ENCODE results near the gene PTPRD. TPM values are rescaled to one million over a fixed set of nuclear protein-coding genes. Genes with fewer than 3 reads are reported as not detected.

Gene PTPRD
- total RNA-seq, 2 donors from 2014 or later, result 97.4 to 101 TPM

DNA sequence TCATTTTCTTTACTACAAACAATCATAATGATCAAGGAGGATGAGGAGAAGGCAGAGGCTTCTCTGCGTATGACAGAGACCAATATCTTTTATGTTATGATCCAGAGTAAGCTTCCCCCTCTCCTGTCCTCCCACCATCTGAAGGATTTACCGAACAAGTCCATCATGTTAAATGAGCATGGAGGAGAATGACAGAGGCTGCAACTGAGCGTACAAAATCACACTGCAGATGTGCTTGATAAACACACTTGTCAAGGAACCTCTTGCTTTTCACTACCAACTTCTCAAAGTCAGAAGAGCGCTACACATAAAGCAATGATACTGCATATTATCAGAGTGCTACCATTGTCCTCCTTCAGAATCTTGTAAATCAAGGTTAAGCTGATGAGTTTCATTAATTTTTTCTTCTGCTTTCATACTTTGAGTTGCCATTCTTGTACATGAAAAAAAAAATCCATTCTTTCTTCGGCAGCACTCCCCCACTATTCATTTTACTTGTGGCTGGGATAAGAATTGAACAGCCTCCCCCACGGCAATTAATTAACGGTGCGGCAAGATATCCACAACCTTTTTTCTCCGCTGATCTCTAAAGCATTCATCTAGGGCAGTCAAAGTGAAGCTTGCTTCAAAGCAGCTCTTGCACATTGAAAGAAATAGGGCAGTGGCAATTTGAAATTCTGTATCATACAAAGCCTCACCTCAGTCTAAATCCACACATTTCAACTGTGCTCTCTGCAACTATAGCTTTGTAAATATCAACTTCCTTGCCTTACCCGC, 2139.4 kb downstream of the PTPRD start:
- H3K27me3 ChIP-seq (ENCODE audit: control insufficient read depth, insufficient read depth, low read length, poor library complexity, severe bottlenecking), result no peaks in the 10 kb centered on the region
- H3K4me3 ChIP-seq (ENCODE audit: low read length), result no peak overlapping the region
- no peaks in the 10 kb centered on the region for H3K4me1 Mint-ChIP-seq
- H3K27me3 Mint-ChIP-seq (ENCODE audit: insufficient read depth), result no peaks in the 10 kb centered on the region
- H3K9ac ChIP-seq (ENCODE audit: extremely low read depth, low read length, poor library complexity, severe bottlenecking), result no peak overlapping the region
- no peak overlapping the region for H3K4me3 Mint-ChIP-seq
- 95 to 98% methylated on average over 8 to 10 of the region's 10 CpGs for WGBS, 2 experiments (ENCODE audit: insufficient coverage in 1 of 2, insufficient read length in 1 of 2)
- H3K27ac Mint-ChIP-seq, result no peak overlapping the region
- no peaks in the 10 kb centered on the region for H3K9me3 Mint-ChIP-seq
- DNase-seq, result no peak
- TF ChIP-seq, protein P1, sequence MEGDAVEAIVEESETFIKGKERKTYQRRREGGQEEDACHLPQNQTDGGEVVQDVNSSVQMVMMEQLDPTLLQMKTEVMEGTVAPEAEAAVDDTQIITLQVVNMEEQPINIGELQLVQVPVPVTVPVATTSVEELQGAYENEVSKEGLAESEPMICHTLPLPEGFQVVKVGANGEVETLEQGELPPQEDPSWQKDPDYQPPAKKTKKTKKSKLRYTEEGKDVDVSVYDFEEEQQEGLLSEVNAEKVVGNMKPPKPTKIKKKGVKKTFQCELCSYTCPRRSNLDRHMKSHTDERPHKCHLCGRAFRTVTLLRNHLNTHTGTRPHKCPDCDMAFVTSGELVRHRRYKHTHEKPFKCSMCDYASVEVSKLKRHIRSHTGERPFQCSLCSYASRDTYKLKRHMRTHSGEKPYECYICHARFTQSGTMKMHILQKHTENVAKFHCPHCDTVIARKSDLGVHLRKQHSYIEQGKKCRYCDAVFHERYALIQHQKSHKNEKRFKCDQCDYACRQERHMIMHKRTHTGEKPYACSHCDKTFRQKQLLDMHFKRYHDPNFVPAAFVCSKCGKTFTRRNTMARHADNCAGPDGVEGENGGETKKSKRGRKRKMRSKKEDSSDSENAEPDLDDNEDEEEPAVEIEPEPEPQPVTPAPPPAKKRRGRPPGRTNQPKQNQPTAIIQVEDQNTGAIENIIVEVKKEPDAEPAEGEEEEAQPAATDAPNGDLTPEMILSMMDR (conservative IDR thresholded peaks at IDR 0.05), result no peak
- no peaks in the 10 kb centered on the region for H3K4me1 ChIP-seq (ENCODE audit: control insufficient read depth, insufficient read depth, low read length)
- H3K36me3 ChIP-seq (ENCODE audit: control insufficient read depth, insufficient read depth, low read length), result peaks cover 19% of the 10 kb centered on the region
- peaks cover 15% of the 10 kb centered on the region for H3K9me3 ChIP-seq (ENCODE audit: control insufficient read depth, low read length)
- H3K27ac ChIP-seq (ENCODE audit: low read depth, low read length), result no peak overlapping the region
- H3K36me3 Mint-ChIP-seq (ENCODE audit: low read depth), result peaks cover 6% of the 10 kb centered on the region

DNA sequence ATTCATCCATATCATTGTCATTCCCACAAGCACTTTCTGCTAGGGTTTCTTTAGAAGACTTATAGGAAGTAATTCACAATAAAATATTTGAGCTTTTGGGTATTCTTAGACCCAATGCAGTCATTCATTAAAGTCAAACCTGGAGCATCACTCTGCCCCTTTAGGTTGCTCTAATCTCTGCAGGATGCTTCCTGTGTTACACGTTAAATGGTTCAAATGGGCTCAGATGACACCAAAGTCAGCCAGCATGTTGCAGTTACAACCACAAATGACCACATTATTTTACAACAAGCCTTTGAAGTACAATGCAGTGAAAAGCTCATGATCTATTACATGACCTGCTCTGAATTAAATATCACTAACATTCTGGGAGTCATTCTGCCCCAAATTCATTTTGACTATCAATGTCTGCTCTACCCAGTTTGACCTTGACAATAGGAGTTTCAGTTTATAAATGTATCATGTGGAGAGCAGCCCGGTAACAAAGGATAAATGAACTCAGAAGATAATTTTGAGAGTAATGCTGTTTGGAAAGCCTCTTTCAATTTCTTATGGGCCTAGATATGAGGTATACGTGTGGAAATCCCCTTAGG, 2144.7 kb downstream of the PTPRD start:
- no peak overlapping the region for H3K27ac ChIP-seq (ENCODE audit: low read depth, low read length)
- peaks cover 7% of the 10 kb centered on the region for H3K36me3 ChIP-seq (ENCODE audit: control insufficient read depth, insufficient read depth, low read length)
- Mint-ChIP-seq H3K4me3 (no peak overlapping the region), H3K27me3 (ENCODE audit: insufficient read depth) (no peaks in the 10 kb centered on the region), H3K27ac (no peak overlapping the region), H3K36me3 (ENCODE audit: low read depth) (no peaks in the 10 kb centered on the region), H3K4me1 (no peaks in the 10 kb centered on the region), H3K9me3 (no peaks in the 10 kb centered on the region)
- no peaks in the 10 kb centered on the region for H3K9me3 ChIP-seq (ENCODE audit: control insufficient read depth, low read length)
- DNase-seq, result no peak
- H3K27me3 ChIP-seq (ENCODE audit: control insufficient read depth, insufficient read depth, low read length, poor library complexity, severe bottlenecking), result no peaks in the 10 kb centered on the region
- no peak overlapping the region for H3K9ac ChIP-seq (ENCODE audit: extremely low read depth, low read length, poor library complexity, severe bottlenecking)
- H3K4me1 ChIP-seq (ENCODE audit: control insufficient read depth, insufficient read depth, low read length), result no peaks in the 10 kb centered on the region
- no peak overlapping the region for H3K4me3 ChIP-seq (ENCODE audit: low read length)
- TF ChIP-seq, protein P1 (conservative IDR thresholded peaks at IDR 0.05), result no peak
- WGBS, 2 experiments (ENCODE audit: insufficient coverage in 1 of 2, insufficient read length in 1 of 2), result 80 to 83% methylated on average over 3 of the region's 3 CpGs

DNA sequence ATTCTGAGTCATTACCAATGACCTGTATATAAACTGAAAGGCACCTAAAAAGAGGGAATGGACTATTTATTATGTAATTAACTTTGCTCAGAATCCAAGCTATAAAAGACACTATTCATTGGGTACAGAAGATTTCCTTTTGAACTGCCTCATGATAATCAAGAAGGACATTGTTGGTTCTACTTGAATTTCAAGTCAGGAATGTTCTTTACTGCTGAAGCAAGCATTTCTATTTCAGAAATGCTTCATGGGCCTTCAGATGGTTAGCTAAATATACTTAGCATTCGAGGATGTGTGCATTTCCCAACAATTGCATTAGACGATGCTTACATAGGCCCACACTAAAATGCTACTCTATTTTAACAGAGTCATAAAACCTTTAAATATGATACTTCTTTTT, 2155.0 kb downstream of the PTPRD start:
- no peak overlapping the region for H3K4me3 Mint-ChIP-seq
- DNase-seq, result no peak
- no peaks in the 10 kb centered on the region for H3K27me3 Mint-ChIP-seq (ENCODE audit: insufficient read depth)
- TF ChIP-seq, protein P1 (conservative IDR thresholded peaks at IDR 0.05), result no peak
- peaks cover 7% of the 10 kb centered on the region for H3K36me3 Mint-ChIP-seq (ENCODE audit: low read depth)
- H3K9ac ChIP-seq (ENCODE audit: extremely low read depth, low read length, poor library complexity, severe bottlenecking), result no peak overlapping the region
- no peaks in the 10 kb centered on the region for H3K4me1 Mint-ChIP-seq
- H3K27ac ChIP-seq (ENCODE audit: low read depth, low read length), result no peak overlapping the region
- WGBS, 2 experiments (ENCODE audit: insufficient coverage in 1 of 2, insufficient read length in 1 of 2), result 92 to 100% methylated on average over 1 to 2 of the region's 2 CpGs
- H3K27me3 ChIP-seq (ENCODE audit: control insufficient read depth, insufficient read depth, low read length, poor library complexity, severe bottlenecking), result no peaks in the 10 kb centered on the region
- H3K27ac Mint-ChIP-seq, result no peak overlapping the region
- H3K9me3 Mint-ChIP-seq, result no peaks in the 10 kb centered on the region
- H3K36me3 ChIP-seq (ENCODE audit: control insufficient read depth, insufficient read depth, low read length), result peaks cover 14% of the 10 kb centered on the region
- H3K4me3 ChIP-seq (ENCODE audit: low read length), result no peak overlapping the region
- no peaks in the 10 kb centered on the region for H3K4me1 ChIP-seq (ENCODE audit: control insufficient read depth, insufficient read depth, low read length)
- H3K9me3 ChIP-seq (ENCODE audit: control insufficient read depth, low read length), result no peaks in the 10 kb centered on the region

Measured in endodermal cell (in vitro differentiated cells).